Iris pigment epithelial cell (primary cell): ENCODE measurements around the gene CNIH1.
"Not testable (repeated sequence)": the region's sequence is repeated elsewhere in the genome, so short reads cannot be mapped to it uniquely, and the experiment has no call there.

ENCODE experiments used
- DNase-seq: peaks from one replicate; pipeline ENCODE4 v3.0.0-alpha.2; 2011; ENCODE audit warnings: low read depth

Gene CNIH1

DNA sequence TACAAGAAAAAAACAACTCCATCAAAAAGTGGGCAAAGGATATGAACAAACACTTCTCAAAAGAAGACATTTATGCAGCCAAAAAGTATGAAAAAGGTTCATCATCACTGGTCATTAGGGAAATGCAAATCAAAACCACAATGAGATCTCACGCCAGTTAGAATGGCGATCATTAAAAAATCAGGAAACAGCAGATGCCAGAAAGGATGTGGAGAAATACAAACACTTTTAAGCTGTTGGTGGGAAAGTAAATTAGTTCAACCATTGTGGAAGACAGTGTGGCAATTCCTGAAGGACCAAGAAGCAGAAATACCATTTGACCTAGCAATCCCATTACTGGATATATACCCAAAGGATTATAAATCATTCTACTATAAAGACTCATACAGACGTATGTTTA is 60.6 kb downstream of the CNIH1 start:
- not testable (repeated sequence) for DNase-seq

DNA sequence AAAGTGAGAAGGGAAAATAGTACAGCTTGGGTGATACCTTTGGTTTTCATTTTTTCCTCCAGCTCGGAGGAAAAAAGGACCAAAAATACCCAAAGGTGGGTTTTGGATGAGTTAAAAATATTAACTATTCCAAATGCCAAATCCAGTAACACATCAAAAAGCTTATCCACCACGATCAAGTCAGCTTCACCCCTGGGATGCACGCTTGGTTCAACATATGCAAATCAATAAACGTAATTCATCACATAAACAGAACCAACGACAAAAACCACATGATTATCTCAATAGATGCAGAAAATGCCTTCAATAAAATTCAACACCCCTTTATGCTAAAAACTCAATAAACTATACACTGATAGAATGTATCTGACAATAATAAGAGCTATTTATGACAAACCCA is 62.3 kb downstream of the CNIH1 start:
- DNase-seq = not testable (repeated sequence)

DNA sequence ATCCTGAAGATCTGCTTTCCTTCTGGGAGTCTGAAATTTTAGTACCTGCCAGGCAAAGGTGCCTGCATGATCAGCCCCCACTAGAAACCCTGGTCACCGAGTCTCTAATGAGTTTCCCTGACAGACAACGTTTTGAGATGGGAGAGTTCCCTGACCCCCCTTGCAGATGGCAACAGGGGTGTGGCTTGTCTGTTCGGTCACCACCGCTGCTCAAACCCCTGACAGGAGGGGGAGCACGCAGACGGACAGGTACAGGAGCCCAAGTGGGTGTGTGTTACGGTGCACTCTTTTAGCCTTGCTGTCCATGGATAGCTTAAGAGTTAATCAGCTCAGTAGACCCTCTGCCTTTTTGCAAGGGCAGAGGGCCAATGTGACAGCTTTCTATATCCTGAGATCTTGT is 63.7 kb downstream of the CNIH1 start:
- no peak for DNase-seq

DNA sequence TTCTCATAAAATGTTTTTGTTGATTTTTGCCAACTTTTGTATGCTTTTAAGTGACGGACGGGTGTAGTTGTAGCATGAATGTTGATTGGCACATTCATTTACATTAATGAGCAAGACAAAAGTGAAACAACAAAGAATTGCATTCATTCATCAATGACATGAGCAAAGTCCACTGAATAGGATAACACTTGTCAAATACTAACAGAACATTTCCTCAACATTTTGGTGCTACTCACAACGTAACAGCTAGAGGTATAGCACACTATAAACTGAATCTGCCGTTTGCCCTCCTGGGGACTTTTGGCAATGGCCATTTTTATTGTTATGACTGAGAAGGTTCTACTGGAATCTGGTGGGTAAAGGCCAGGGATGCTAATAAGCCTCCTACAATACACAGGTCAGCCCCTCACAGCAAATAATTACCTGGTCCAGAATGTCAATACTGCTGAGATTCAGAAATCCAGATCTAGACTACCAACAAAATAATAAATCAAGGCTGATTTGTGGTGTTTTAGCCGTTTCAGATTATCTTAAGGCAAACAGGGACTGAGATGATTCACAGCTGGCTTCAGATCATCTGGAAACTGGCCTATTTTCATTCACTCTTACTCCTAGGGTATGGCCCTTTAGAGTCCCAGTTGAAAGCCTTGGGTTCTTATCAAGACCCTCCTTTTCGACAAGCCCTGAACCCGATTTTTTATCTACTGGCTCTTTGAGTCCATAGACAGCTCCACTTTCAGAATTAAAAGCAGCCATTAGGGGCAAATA is 66.9 kb downstream of the CNIH1 start:
- DNase-seq = peak; percentile 34
